ENCODE data around the gene ANTXR2. TPM values are rescaled to one million over a fixed set of nuclear protein-coding genes. Genes with fewer than 3 reads are reported as not detected.

ANTXR2 gene
- total RNA-seq, 2 experiments from 2014 or later, result 20.8 to 27.6 TPM

DNA sequence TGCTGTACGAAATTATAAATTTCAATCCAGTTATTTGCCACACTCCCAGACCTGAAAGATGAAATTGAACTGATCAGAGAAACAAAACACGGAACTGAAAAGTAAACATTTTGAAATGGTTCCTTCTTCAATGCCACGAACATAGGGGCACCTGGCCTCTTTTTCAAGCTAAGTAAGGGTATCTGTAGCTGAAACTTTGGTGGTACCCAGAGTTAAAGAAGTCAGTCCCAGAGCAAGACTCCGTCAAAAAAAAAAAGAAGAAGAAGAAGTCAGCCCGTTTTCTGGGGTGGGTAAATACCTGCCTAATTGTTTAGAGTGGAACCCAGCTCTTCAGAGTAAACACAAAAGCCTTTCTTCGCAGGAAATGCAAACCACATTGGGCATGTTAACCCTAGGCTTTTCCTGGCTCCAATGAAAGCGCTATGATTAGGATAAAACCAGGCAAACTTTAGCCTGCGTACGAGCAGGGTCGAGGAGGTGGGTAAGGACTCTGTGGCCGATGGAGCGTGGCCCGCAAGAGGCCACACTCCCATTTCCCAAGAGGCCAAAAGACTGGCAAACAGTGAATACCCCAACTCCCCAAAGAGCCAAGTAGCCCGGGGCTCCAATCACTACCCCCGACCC, 1.3 kb downstream of the ANTXR2 start:
- H3K27me3 Mint-ChIP-seq, result peaks cover 5% of the 10 kb centered on the region
- no peaks in the 10 kb centered on the region for H3K9me3 Mint-ChIP-seq
- peaks cover 18% of the 10 kb centered on the region for H3K36me3 Mint-ChIP-seq
- ATAC-seq (ENCODE audit: low read depth) (no peak), DNase-seq (no peak)
- H3K4me3 Mint-ChIP-seq, result peak overlapping the region; percentile 94
- POLR2A ChIA-PET, result interaction anchor here (0.6 to 3.3 kb wide), 4 partner anchors 13 to 110 kb away, joined by 3 to 14 read pairs (median 12); no protein-coding TSS in a partner anchor
- peaks cover 26% of the 10 kb centered on the region for H3K4me1 Mint-ChIP-seq
- peak overlapping the region; percentile 86 for H3K27ac Mint-ChIP-seq

GRCh38 chr4:80070880-80071603, 2.0 kb downstream of the ANTXR2 start:
- no peak for DNase-seq
- ATAC-seq (ENCODE audit: low read depth), result no peak
- no peak overlapping the region for H3K27ac Mint-ChIP-seq
- POLR2A ChIA-PET, result interaction anchor here (3.3 kb wide), 1 partner anchor 101 kb away, joined by 12 read pairs; no protein-coding TSS in a partner anchor
- H3K9me3 Mint-ChIP-seq, result no peaks in the 10 kb centered on the region
- H3K36me3 Mint-ChIP-seq, result peaks cover 21% of the 10 kb centered on the region
- H3K4me3 Mint-ChIP-seq, result peak overlapping the region; percentile 94
- peaks cover 5% of the 10 kb centered on the region for H3K27me3 Mint-ChIP-seq
- peaks cover 26% of the 10 kb centered on the region for H3K4me1 Mint-ChIP-seq

- Mint-ChIP-seq H3K4me3 (no peak overlapping the region), H3K9me3 (no peaks in the 10 kb centered on the region), H3K36me3 (peaks cover 22% of the 10 kb centered on the region), H3K4me1 (peaks cover 26% of the 10 kb centered on the region), H3K27me3 (peaks cover 5% of the 10 kb centered on the region), H3K27ac (no peak overlapping the region)
- DNase-seq (no peak), ATAC-seq (ENCODE audit: low read depth) (no peak)
- POLR2A ChIA-PET, result no interaction called here
Measured at GRCh38 chr4:80069837-80070731, 2.9 kb downstream of the ANTXR2 start.

DNA sequence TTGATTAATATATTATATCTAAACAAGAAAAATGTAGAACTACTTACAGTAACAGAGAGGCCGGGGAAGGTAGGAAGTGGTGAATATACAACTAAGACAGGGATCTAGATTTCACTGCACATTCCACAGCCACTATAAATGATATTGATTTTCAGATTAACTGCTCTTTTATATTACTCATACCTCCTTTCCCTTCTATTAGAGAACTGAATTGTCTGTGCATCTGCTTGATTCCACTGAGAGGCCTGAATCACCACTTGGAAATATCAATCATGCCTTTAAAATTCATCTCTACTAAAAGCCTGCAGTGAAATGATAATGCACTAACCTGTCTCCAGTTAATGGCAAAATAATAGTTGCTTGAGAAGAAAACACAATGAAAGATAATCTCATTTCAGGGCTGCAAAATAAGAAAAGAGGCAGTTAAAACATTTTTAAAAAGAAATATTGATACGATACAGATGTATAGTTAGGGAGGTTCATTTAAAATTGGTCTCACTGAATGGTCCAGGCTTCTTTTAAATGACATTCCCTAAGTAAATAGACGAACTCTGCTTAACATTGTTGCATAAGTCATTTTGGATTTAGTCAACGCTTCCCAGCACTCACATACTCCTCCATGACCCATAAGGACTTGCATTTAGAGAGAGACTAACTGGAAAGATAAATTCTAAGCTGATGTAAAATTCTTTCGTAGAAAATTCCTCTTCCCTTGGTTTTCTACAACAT, 3.8 kb downstream of the ANTXR2 start:
- POLR2A ChIA-PET, result no interaction called here
- ATAC-seq (ENCODE audit: low read depth) (no peak), DNase-seq (no peak)
- H3K36me3 Mint-ChIP-seq, result peaks cover 22% of the 10 kb centered on the region
- peaks cover 22% of the 10 kb centered on the region for H3K4me1 Mint-ChIP-seq
- no peak overlapping the region for H3K4me3 Mint-ChIP-seq
- H3K27me3 Mint-ChIP-seq, result peaks cover 5% of the 10 kb centered on the region
- H3K9me3 Mint-ChIP-seq, result no peaks in the 10 kb centered on the region
- H3K27ac Mint-ChIP-seq, result no peak overlapping the region

- H3K4me1 Mint-ChIP-seq, result peaks cover 4% of the 10 kb centered on the region
- DNase-seq (no peak), ATAC-seq (ENCODE audit: low read depth) (no peak)
- no peak overlapping the region for H3K27ac Mint-ChIP-seq
- H3K9me3 Mint-ChIP-seq, result no peaks in the 10 kb centered on the region
- POLR2A ChIA-PET, result no interaction called here
- H3K27me3 Mint-ChIP-seq, result no peaks in the 10 kb centered on the region
- H3K36me3 Mint-ChIP-seq, result peaks cover 26% of the 10 kb centered on the region
- H3K4me3 Mint-ChIP-seq, result no peak overlapping the region
Measured at GRCh38 chr4:80065601-80066000, 7.4 kb downstream of the ANTXR2 start.

- POLR2A ChIA-PET, result no interaction called here
- Mint-ChIP-seq H3K4me1 (peaks cover 13% of the 10 kb centered on the region), H3K4me3 (no peak overlapping the region), H3K27ac (no peak overlapping the region), H3K36me3 (peaks cover 19% of the 10 kb centered on the region), H3K27me3 (no peaks in the 10 kb centered on the region), H3K9me3 (no peaks in the 10 kb centered on the region)
- ATAC-seq (ENCODE audit: low read depth) (no peak), DNase-seq (no peak)
Measured at GRCh38 chr4:80062527-80062926, 10.5 kb downstream of the ANTXR2 start.

GRCh38 chr4:80060804-80061203, 12.2 kb downstream of the ANTXR2 start:
- H3K4me3 Mint-ChIP-seq, result no peak overlapping the region
- POLR2A ChIA-PET, result interaction anchor here (1.1 kb wide), 1 partner anchor 142 kb away, joined by 3 read pairs; no protein-coding TSS in a partner anchor
- no peak for DNase-seq
- H3K36me3 Mint-ChIP-seq, result peaks cover 11% of the 10 kb centered on the region
- H3K9me3 Mint-ChIP-seq, result no peaks in the 10 kb centered on the region
- H3K4me1 Mint-ChIP-seq, result peaks cover 17% of the 10 kb centered on the region
- ATAC-seq (ENCODE audit: low read depth), result no peak
- H3K27ac Mint-ChIP-seq, result no peak overlapping the region
- no peaks in the 10 kb centered on the region for H3K27me3 Mint-ChIP-seq

DNA sequence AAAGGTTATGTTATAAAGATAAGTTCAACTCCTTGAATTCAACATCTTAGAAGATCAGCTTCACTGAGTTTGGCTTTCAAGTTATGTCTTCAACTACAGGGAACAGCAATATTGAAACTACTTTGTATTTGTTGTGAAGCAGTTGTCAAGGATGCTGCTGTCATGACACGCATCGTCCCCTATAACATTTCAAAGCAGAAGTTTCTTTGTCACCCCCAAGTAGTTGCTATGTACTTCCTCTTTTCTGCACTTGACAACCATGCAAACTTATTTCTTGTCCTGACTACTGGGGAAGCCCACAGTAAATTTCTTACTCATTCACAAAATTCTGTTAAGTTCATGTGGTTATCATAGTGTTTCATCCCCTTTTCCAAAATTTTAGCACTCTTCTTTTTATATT, 14.3 kb downstream of the ANTXR2 start:
- Mint-ChIP-seq H3K4me1 (peaks cover 23% of the 10 kb centered on the region), H3K27me3 (no peaks in the 10 kb centered on the region), H3K36me3 (peaks cover 17% of the 10 kb centered on the region), H3K27ac (peak overlapping the region; percentile 90), H3K9me3 (no peaks in the 10 kb centered on the region), H3K4me3 (peak overlapping the region; percentile 75)
- POLR2A ChIA-PET, result interaction anchor here (1.4 to 2.9 kb wide), 2 partner anchors 14 to 122 kb away, joined by 3 to 13 read pairs; partner anchors contain the start of gene ANTXR2
- ATAC-seq (ENCODE audit: low read depth), result peak; percentile 90
- no peak for DNase-seq

DNA sequence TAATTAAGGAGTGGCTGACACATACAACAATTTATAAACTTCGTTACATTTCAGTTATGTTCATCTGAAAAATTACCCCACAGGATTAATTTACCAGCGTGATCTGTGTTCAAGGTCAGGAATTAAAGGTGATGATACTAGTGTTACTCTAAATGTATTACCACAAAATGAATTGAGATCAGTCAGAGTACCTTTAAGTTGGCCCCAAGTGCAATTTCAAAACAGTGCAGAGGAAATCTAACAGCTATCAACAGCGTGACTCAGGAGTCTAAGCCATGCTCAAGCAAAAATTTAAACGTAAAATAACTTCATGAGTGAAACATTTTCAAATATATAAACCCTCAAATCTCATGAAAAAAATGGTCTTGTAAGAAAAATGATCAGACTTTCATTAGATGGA, 18.7 kb downstream of the ANTXR2 start:
- peaks cover 22% of the 10 kb centered on the region for H3K36me3 Mint-ChIP-seq
- H3K27ac Mint-ChIP-seq, result no peak overlapping the region
- H3K4me1 Mint-ChIP-seq, result peaks cover 22% of the 10 kb centered on the region
- H3K27me3 Mint-ChIP-seq, result no peaks in the 10 kb centered on the region
- DNase-seq (no peak), ATAC-seq (ENCODE audit: low read depth) (no peak)
- POLR2A ChIA-PET, result no interaction called here
- H3K9me3 Mint-ChIP-seq, result no peaks in the 10 kb centered on the region
- H3K4me3 Mint-ChIP-seq, result no peak overlapping the region

DNA sequence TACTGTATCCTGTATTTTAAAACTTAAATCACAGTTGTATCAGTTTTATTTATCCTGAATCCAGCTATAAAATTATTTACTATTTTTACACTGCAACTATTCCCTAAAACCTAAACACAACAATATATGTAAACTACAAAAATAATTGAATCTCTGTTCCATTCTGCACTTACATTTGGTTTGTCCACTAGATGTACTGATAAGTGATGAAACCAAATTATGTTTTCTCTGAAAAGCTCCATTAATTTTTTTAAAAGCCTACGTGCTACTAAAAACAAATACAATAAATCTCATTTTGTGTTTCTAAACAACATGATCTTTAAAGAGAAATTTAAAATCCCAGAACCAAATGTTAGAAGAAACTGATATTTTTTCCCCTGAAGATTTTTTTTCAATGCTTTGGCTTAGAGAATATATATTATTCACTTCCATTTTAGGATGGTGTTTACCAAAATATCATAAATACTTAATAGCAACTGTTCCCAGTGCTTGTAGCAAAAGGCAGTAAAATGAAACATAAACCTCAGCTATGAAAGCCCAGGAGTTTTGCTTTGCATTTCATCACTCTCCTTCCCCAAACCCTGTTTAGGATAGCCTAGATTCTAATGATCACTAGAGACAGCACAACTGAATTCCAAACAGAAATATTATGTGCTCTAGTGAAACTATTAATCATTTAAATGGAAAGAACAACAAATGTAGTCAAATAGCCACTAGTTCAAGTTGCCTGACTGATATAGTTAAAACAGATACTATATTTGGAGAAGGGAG, 19.7 kb downstream of the ANTXR2 start:
- Mint-ChIP-seq H3K4me1 (peaks cover 15% of the 10 kb centered on the region), H3K27ac (no peak overlapping the region), H3K4me3 (no peak overlapping the region), H3K27me3 (no peaks in the 10 kb centered on the region), H3K36me3 (peaks cover 26% of the 10 kb centered on the region), H3K9me3 (no peaks in the 10 kb centered on the region)
- POLR2A ChIA-PET, result no interaction called here
- no peak for DNase-seq
- no peak for ATAC-seq (ENCODE audit: low read depth)

DNA sequence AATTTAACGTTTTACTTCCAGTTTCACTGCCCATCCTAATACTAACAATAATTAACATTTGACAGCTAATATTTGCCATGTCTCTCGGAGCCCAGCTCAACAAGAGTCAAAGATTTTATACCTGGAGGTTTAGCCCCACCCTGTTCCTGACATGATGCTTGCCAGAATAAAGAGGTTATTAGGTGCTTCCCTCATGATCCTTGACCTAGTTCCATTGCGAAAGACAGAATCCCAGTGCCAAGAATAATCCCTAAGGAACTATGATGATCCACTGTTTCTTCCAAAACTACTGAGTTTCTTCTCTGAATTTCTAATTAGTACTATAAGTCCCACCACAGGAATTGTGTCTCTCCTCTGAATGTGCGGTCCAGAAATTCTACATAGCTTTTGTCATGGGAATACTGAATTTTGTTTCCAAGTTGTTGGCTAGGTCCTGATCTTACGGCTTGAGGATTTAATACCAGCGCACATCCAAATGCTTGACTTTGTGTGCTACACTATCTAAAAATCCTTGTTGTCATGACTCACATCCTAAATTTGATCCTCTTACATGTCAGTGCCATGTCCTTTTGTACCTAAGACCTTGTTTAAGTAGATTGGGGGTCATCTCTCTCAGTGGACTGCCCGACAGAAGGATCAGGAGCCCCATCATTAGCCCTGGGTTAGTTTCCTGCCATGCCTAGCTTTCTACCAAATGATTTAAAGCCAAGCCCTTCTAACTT, 23.1 kb downstream of the ANTXR2 start:
- ATAC-seq (ENCODE audit: low read depth) (no peak), DNase-seq (no peak)
- Mint-ChIP-seq H3K36me3 (peaks cover 28% of the 10 kb centered on the region), H3K4me3 (no peak overlapping the region), H3K4me1 (peaks cover 4% of the 10 kb centered on the region), H3K27ac (no peak overlapping the region), H3K9me3 (no peaks in the 10 kb centered on the region), H3K27me3 (no peaks in the 10 kb centered on the region)
- POLR2A ChIA-PET, result no interaction called here

DNA sequence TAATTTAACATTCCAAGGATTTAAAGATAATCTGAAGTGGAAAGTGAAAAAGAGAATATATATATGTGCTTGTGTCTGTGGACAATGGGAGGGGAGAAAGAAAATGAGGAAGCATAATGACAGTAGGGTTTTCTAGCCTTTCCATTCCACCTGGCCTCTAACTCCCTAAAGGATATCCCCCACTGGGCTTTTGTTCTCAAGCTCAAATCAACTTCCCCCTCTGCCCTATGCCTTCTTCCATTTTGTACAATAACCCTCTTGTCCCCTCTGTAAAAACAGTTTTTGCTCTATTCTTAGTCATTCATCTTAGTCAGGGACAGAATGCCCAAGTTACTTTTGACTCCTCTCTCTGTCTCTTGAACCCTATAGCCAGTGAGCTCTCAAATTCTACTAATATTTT, 23.6 kb downstream of the ANTXR2 start:
- peaks cover 3% of the 10 kb centered on the region for H3K4me1 Mint-ChIP-seq
- H3K27ac Mint-ChIP-seq, result no peak overlapping the region
- POLR2A ChIA-PET, result no interaction called here
- no peaks in the 10 kb centered on the region for H3K9me3 Mint-ChIP-seq
- DNase-seq (no peak), ATAC-seq (ENCODE audit: low read depth) (no peak)
- H3K27me3 Mint-ChIP-seq, result no peaks in the 10 kb centered on the region
- H3K4me3 Mint-ChIP-seq, result no peak overlapping the region
- H3K36me3 Mint-ChIP-seq, result peaks cover 27% of the 10 kb centered on the region

Data from activated naive CD8-positive, alpha-beta T cell treated with anti-CD3 and anti-CD28 coated beads, Interleukin-2, amount 10 ng/mL, durations not matched to agents 7 days and 5 days (primary cell).